NCI-H187 (cell line): Measurements from ENCODE around the gene PTPRN2.

Experiments used
- DNase-seq, 2 experiments: peaks; one replicate each; lab custom pipeline; 2025; lab: John Stamatoyannopoulos, UW

PTPRN2 gene

GRCh38 chr7:158489462-158490155, 98.0 kb downstream of the PTPRN2 start:
- no peak for DNase-seq

DNA sequence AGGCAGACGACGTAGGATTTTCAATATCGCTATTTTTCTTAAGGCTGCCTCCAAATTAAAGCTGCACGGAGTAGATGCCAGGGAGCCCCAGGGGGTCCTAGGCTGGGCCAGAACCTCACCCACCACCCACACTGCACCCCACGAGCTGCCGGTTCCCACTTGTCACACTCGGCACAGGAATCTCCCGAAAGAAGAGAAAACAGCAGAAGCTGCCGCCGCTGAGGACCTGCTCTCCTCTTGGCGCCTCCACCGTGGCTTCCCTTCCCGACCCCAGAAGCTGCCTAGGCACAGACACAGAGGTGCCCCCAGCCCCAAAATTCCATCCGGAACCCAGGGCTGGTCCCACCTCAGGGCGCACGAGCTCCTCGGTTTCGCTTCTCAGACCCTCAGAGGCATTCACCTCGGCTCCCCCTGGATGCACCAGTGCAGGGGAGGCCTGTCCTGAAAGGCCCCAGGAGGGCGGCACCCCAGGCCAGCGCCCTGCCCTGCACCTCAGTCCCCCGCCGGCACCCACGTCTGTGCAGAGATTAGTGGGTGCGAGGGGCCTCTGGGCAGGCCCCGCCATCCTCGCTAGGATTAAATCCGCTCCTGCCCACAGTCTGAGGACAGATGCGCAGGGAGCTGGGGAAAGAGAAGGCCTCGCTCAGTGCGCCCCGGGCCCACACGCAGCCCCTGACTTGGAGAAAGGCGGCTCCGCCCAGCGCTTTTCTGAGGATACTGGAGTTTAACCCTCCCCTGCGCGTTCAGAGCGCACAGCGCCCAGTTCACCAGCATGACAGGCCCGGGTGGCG, 99.2 kb downstream of the PTPRN2 start:
- DNase-seq = no peak

- DNase-seq = no peak
These were observed 99.9 kb downstream of the PTPRN2 start for GRCh38 chr7:158487631-158488151.

DNA sequence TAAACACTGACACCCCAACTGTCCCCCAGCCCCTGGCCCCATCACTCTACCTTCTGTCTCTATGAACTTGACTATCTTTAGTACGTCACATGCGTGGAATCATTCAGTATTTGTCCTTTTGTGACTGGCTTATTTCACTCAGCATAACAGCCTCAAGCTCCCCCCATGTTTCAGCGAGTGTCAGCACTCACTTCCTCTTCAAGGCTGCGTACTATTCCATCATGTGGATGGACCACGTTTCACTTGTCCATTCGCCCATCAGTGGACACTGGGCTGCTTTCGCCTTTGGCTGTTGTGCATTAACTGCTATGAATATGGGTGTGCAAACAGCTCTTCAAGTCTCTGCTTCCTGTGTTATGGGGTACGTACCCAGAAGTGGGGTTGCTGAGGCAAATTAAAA, 100.7 kb downstream of the PTPRN2 start:
- no peak for DNase-seq

DNA sequence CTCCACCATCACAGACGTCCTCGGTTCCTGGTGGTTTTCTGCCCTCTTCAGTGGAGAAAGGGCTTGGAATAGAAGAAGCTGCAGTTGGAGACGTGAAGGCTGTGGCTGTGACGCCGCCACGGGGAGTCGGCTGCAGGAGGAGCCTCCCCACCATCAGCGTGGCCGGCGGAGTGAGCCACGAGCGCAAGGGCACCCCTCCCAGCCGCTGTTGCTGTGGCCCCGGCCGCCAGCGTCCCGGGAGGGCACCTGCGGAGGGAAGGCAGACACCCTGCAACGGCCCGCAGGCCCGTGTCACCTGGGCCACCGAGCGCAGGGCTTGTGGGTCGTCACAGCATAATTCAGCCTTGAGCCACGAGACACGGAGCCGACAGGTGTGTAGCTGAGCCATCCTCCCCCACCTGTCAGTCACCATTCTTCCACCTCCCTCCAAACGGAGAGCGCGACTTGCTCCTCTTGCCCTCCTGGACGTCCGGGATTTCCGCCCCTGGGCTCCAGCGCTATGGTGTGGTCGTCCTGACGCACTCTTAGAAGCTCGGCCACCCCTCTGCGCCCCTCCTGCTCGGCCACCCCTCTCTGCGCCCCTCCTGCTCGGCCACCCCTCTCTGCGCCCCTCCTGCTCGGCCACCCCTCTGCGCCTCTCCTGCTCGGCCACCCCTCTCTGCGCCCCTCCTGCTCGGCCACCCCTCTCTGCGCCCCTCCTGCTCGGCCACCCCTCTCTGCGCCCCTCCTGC, 102.7 kb downstream of the PTPRN2 start:
- DNase-seq = no peak

DNA sequence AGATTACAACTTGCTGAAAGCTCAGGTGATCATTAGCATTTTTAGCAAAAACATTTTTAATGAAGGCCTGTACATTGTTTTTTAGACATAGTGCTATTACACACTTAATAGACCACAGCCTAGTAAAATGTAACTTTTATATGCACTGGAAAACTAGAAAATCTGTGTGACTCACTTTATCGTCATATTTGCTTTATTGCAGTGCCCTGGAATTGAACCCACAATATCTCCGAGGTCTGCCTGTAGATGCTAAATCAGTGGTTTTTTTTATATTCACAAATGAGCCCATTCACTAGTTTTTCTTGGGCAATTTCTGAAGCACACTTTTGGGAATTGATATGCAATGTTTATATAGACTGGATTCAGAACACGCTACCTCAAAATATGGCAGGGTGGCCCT, 105.1 kb downstream of the PTPRN2 start:
- DNase-seq = no peak

- no peak for DNase-seq
These were observed 108.0 kb downstream of the PTPRN2 start for GRCh38 chr7:158479664-158480025.

GRCh38 chr7:158479021-158479663, 108.5 kb downstream of the PTPRN2 start:
- no peak for DNase-seq

GRCh38 chr7:158477866-158478265, 109.8 kb downstream of the PTPRN2 start:
- DNase-seq = no peak

DNA sequence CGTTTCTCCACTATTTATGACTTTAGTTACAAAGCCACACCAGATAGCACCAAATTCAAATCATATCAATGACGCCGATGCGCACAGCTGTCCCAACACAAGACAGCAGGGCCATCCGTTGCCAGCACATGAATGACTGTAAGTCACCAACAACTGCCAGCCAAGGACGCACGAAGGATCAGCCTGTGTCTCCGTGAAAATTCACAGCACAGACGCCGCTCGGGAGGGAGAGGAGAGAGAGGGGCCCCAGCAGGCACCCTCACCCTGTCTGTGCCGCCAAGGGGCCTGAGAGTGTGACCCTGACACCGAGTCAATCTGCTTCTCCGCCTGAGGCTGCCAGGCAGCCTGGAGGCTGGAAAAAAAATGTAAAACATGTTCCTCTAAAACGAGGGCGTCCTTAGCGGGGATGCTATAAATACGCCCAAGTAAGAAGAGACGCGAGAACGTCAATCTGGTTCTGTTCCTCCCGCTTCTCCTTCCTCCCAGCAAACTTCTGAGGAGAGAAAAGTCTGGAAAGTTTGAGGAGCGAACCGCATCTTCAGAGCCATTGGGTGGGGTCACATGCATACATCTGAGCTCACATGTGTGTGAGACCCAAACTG, 111.2 kb downstream of the PTPRN2 start:
- no peak for DNase-seq

- no peak for DNase-seq
These were observed 112.0 kb downstream of the PTPRN2 start for GRCh38 chr7:158475679-158476052.

GRCh38 chr7:158475036-158475678, 112.5 kb downstream of the PTPRN2 start:
- no peak for DNase-seq

DNA sequence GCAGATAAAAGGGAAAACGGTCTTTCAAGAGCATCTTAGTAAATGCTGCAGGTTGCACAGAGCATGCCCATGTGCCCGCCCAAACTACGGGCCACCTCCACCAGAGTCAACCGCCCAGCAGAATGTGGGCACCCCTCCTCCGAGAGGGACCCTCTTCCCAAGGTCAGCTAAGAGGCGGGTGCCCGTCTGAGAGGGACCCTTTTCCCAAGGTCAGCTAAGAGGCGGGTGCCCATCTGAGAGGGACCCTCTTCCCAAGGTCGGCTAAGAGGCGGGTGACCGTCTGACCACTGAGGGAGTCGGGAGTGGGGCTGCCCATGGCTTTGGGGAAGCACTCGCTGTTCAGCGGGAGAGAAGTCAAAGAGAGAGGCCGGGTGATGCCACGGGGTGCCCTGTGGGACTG, 113.1 kb downstream of the PTPRN2 start:
- DNase-seq = no peak

DNA sequence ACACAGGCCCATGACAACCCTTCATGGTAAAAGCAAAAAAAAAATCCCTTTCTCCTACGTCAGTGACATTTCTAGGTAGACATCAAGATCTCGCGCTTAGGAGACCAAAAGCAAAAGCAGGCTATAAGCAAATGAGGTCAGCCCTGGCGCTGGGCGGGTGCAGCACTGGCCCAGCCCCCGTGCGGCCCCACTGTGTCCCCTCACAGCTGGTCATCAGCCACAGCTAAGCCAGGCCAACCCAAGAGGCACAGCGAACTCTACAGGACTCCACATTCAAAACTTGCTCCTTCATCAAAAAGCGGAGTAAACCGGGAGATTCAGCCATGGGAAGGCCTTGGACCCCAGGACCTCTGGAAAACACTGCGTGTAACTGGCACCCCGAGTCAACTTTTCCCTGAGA, 113.7 kb downstream of the PTPRN2 start:
- DNase-seq = no peak

DNA sequence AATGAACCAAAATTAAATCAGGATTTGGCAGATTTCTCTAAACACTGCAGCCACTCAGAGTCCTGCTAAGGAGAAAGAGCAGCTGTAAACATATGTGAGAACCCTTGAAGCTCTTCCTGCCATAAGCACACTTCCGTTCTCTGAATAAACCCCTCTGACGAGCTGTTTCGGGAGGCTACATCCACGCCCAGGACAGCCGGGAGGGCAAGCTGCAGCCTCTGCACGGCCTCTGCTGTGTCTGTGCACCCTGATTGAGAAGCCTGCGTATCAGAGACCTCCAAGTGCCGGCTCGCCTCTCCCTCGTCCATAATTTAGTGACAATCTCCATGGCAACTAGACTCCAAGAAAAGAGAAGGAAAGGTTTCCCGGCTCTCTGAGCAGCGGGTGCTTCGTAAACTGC, 114.4 kb downstream of the PTPRN2 start:
- DNase-seq = no peak

GRCh38 chr7:158472596-158472995, 115.0 kb downstream of the PTPRN2 start:
- no peak for DNase-seq

- no peak for DNase-seq
These were observed 115.9 kb downstream of the PTPRN2 start for GRCh38 chr7:158471716-158472115.

DNA sequence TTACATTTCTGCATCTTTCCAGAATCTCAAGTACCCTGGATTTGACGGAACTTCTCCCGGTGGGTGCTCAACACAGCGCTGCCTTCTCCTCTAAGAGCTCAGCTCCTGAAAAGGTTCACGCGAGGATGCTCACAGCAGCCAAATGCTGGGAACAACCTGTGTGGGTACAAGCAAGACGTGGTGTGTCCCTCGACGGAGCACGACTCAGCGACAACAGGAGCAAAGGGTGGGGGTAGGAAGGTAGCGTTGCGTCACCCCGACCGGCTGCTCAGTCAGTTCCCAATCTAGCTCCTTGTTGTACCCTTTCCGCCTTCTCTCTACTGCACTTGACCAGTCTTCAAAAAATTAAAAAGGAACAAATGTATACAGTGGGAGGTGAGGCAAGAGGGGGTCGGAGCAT, 117.3 kb downstream of the PTPRN2 start:
- no peak for DNase-seq

GRCh38 chr7:158469396-158470051, 118.1 kb downstream of the PTPRN2 start:
- DNase-seq = no peak

DNA sequence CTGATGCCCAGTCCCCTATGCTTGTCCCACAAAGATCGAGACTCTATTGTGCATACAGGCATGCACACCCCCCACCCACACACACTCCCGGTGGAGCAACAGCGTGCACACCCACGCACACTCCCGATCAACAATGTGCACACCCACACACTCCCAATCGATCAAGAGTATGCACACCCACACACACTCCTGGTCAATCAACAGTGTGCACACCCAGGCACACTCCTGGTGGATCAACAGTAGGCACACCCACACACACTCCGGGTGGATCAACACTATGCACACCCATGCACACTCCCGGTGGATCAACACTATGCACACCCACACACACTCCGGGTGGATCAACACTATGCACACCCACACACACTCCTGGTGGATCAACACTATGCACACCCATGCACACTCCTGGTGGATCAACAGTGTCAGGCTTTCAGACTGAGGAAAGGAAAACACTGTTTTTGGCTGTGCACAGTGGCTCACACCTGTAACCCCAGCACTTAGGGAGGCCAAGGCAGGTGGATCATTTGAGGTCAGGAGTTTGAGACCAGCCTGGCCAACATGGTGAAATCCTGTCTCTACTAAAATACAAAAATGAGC, 118.8 kb downstream of the PTPRN2 start:
- DNase-seq = no peak
